HG03066 (cell line): ENCODE data around the gene CDC42SE2.
"Not testable (repeated sequence)": the region's sequence is repeated elsewhere in the genome, so short reads cannot be mapped to it uniquely, and the experiment has no call there.

Experiments
- ATAC-seq: cut with Tn5 transposase; IDR thresholded peaks from one replicate; pipeline ENCODE4 v1.9.1; 2021; ENCODE audit warnings: low read depth; ENCODE audit not compliant: unreplicated experiment

CDC42SE2 gene

GRCh38 chr5:131276072-131276471 lies 12.2 kb downstream of the CDC42SE2 start:
- no peak for ATAC-seq

GRCh38 chr5:131277447-131277846 lies 13.6 kb downstream of the CDC42SE2 start:
- no peak for ATAC-seq

- no peak for ATAC-seq
Observed at GRCh38 chr5:131277875-131278740, 14.3 kb downstream of the CDC42SE2 start.

- not testable (repeated sequence) for ATAC-seq
Observed at GRCh38 chr5:131278741-131279124, 14.9 kb downstream of the CDC42SE2 start.

GRCh38 chr5:131279204-131279603 lies 15.4 kb downstream of the CDC42SE2 start:
- peak; percentile 33 for ATAC-seq

DNA sequence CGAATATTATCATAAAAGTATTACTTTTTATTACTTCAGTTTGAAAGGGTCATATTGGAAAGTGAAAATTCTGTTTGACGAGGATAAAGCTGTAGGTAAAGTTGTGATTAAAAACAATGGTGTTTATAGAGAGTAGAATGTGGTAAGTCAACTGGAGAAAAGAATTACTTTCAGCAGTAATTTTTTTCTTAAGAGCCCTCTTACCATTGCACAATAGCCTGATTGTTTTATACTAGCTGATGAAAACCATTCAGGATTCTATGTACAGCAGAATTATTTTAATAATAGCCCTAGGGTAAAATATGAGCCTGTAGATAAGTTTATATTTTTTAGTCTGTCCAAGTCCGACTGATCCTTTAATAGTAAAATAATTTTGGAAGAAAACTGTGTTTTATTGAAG lies 16.6 kb downstream of the CDC42SE2 start:
- no peak for ATAC-seq

DNA sequence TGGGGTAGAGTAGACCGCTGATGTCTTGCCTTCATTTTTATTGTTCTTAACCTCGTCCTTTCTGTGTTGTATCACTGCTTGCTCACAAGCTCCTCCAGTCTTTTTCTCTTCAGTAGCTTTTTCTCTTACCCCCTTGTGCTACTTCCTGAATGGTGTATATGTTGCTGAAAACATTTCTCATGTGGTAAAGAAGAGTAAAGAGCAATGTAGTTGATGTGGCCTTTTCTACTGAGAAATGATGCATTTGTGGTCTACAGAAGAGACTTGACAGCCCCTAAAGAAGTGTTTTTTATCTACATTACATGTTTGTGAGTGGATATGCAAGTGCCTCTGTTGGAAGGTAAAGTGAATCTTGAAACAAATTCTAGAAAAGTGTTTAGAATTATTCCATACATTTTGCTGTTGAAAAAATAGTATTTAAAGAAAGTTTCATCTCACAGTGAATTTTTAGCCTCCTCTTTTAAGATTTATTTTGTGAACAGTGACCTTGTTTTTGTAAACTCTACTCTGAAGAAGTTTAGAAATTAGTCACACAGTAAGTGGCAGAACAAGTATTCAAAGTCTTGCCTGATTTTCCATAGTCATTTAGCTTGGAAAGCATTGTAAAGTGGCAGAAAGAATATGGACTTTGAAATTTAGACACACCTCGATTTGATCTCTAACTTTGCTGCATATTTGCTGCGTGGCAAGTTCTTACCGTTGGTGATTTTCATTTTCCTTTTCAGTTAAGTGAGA lies 17.4 kb downstream of the CDC42SE2 start:
- ATAC-seq = peak; percentile 43

DNA sequence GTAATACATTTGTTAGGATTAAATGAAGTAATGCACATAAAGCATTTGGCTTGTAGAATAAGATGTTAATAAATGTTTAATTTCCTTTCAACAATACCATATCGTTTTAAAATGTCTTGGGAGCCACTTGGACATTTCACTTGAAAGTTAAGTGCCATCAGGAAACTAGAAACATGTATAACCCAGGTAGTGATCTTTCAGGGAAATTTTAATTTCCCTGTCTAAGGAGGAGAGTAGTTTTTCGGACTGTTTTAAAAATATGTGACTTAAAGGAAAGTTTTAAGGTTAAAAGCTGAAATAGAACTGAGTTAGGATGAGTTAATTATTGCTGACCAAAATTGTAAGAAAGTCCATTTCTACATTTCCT lies 18.0 kb downstream of the CDC42SE2 start:
- no peak for ATAC-seq

DNA sequence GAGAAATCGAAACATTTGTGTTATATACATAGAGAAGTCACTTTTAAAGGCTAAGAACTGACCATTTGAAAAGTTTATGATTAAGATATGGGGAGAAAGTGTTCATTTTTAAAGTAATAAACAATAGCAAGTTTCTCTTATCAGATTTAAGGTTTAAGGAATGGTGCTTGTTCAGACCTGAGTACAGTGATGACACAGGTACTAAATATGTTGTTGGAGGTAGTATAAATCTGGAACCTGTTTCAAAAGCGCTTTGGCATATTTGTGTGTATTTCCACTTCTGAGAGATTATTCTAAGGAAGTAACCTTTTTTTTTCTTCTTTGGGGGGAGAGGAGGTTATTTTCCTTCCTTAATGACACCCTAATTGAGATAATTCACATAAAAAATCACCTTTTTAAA lies 18.4 kb downstream of the CDC42SE2 start:
- no peak for ATAC-seq

DNA sequence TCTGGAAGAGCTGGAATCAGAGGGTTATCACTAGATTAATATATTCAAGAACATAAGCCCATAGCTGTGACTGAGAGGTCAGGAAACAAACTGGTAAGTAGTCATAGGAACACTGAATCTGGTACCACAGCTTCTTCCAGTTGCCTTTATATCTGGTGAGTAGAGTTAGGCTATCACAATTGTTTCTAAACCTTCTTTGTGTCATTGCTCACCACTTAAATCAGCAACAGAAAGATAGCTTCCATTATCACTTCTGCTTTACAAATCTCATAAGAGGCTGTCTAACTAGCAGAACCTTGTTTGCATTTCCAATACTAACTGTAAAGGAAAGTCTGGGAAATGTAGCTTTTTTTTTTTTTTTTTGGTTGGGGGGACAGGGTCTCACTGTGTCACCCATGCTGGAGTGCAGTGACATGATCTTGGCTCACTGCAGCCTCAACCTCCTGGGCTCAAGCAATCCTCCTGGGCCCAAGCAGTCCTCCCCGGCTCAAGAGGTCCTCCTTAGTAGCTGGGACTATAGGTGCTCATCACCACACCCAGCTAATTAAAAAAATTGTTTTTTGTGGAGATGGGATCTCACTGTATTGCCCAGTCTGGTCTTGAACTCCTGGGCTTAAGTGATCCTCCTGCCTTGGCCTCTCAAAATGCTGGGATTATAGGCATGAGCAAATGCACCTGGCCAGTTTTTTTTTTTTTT lies 22.0 kb downstream of the CDC42SE2 start:
- no peak for ATAC-seq

- ATAC-seq = no peak
Observed at GRCh38 chr5:131286400-131286715, 22.5 kb downstream of the CDC42SE2 start.

DNA sequence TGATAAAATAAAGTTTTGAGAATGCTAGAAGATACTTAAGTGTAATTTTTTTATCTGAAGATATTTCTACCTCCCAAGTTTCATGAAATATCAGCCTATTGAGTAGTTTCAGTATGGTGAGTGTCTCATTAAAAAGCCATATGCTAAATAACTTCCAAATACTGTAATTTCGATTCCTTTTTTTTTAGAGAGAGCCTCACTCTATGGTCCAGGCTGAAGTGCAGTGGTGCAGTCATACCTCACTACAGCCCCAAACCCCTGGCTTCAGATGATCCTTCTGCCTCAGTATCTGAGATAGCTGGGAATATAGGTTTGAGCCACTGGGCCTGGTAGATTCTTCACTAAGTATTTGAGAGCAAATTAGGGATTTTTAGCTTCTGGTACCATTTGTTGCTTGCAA lies 24.5 kb downstream of the CDC42SE2 start:
- ATAC-seq = no peak

GRCh38 chr5:131289738-131290137 lies 25.9 kb downstream of the CDC42SE2 start:
- ATAC-seq = no peak

- no peak for ATAC-seq
Observed at GRCh38 chr5:131296213-131296672, 32.4 kb downstream of the CDC42SE2 start.

GRCh38 chr5:131297886-131298285 lies 34.0 kb downstream of the CDC42SE2 start:
- no peak for ATAC-seq

DNA sequence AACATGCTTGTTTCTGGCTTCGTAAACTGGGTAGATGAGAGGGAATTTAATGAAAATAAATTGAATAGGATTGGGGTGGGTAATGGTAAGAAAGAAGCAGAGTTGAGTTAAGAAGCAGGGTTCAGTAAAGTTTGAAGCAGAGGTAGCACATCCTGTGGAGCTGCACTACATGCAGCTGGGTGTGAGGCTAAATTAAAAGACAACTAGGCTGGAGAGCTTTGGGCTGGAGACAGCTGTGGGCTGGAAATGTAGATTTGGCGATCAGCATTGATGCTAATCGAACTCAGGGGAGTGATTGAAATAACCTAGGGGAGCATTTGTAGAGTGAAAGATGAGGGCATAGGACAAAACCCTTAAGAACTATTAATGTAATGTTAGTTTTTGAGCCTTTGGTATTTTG lies 35.6 kb downstream of the CDC42SE2 start:
- ATAC-seq = no peak

GRCh38 chr5:131302506-131302905 lies 38.7 kb downstream of the CDC42SE2 start:
- no peak for ATAC-seq

- ATAC-seq = no peak
Observed at GRCh38 chr5:131303537-131303936, 39.7 kb downstream of the CDC42SE2 start.

DNA sequence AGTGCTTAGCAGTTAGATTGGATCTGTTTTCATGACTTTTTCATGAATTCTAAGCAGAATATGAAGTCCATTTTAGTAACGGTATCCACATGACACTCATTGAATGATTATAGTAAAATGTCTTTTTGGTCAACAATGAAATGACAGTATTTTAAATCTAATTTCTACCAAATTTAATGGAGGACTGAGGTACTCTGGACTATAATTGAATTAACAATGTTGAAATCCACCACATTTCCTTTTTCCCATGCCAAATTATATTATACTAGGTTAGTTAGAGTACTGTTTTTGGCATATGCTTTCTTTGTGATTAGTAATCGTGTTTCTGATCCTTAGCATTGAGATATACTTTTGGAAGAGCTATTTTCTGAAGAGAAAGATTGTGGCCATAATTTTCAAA lies 40.6 kb downstream of the CDC42SE2 start:
- no peak for ATAC-seq

- ATAC-seq = no peak
Observed at GRCh38 chr5:131305138-131305689, 41.4 kb downstream of the CDC42SE2 start.

DNA sequence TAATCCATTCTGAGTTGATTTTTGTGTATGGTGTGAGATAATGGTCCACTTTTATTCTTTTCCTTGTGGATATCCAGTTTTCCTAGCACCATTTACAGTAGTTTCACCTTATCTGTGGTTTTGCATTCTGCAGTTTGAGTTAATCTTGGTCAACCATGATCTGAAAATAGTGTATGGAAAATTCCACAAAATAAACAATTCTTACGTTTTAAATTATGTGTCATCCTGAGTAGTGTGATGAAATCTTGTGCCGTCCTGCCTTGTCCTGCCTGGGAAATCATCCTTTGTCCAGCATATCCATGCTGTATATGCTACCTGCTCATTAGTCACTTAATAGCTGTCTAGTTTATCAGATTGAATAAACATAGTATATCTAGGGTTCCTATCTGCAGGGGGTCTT lies 42.1 kb downstream of the CDC42SE2 start:
- ATAC-seq = no peak
